Neuronal stem cell (in vitro differentiated cells): ENCODE data around the gene AGXT.

Source experiments
- DNase-seq: peaks from one replicate; pipeline ENCODE4 v3.0.0-alpha.2; 2013; ENCODE audit warnings: low spot score
- H2AFZ ChIP-seq: one replicate; pipeline ENCODE4 v1.6.1; 2013; ENCODE audit warnings: mild to moderate bottlenecking, low read length, inconsistent platforms
- H2AK5ac ChIP-seq: 2 replicates; pipeline ENCODE4 v1.6.1; 2013; ENCODE audit warnings: low read depth, mild to moderate bottlenecking, inconsistent platforms, low read length, moderate library complexity, mixed read lengths
- H2BK120ac ChIP-seq: 2 replicates; pipeline ENCODE4 v1.6.1; 2013; ENCODE audit warnings: low read depth, mild to moderate bottlenecking, inconsistent platforms, low read length, moderate library complexity, mixed read lengths
- H2BK12ac ChIP-seq: one replicate; pipeline ENCODE4 v1.6.1; 2013; ENCODE audit warnings: low read length, inconsistent platforms
- H2BK15ac ChIP-seq: 2 replicates; pipeline ENCODE4 v1.6.1; 2013; ENCODE audit warnings: mild to moderate bottlenecking, low read length, inconsistent platforms, mixed read lengths
- H2BK5ac ChIP-seq: one replicate; pipeline ENCODE4 v1.6.1; 2013; ENCODE audit warnings: inconsistent platforms, mild to moderate bottlenecking, low read length, moderate library complexity
- H3K14ac ChIP-seq: one replicate; pipeline ENCODE4 v1.6.1; 2013; ENCODE audit warnings: low read length, inconsistent platforms
- H3K18ac ChIP-seq: 2 replicates; pipeline ENCODE4 v1.6.1; 2013; ENCODE audit warnings: low read length, inconsistent platforms
- H3K23ac ChIP-seq: 2 replicates; pipeline ENCODE4 v1.6.1; 2013; ENCODE audit warnings: low read depth, mild to moderate bottlenecking, mixed read lengths, low read length, inconsistent platforms; ENCODE audit not compliant: poor library complexity
- H3K27ac ChIP-seq: replicated peaks from 3 replicates; pipeline ENCODE4 v1.5.1; 2013; ENCODE audit warnings: low read length, inconsistent platforms
- H3K27me3 ChIP-seq, 3 experiments: 2 replicates each; pipeline ENCODE4 v1.6.1; 2013; ENCODE audit warnings: low read length in 3 of 3, mild to moderate bottlenecking in 2 of 3, inconsistent platforms in 1 of 3, low read depth in 1 of 3, mixed read lengths in 1 of 3, moderate library complexity in 1 of 3; ENCODE audit not compliant: control insufficient read depth in 3 of 3, insufficient read depth in 3 of 3
- H3K36me3 ChIP-seq, 2 donors: replicated peaks in 1 of 2; 2 replicates each; pipeline ENCODE4 v1.6.1; 2013; ENCODE audit warnings: low read length in 2 of 2; ENCODE audit not compliant: control insufficient read depth in 2 of 2, insufficient read depth in 2 of 2
- H3K4ac ChIP-seq: 2 replicates; pipeline ENCODE4 v1.6.1; 2013; ENCODE audit warnings: inconsistent platforms, mild to moderate bottlenecking, low read length, moderate library complexity
- H3K4me1 ChIP-seq, 2 donors: 1 replicate in 1 of 2; 2 replicates in 1 of 2; pipeline ENCODE4 v1.6.1; 2013; ENCODE audit warnings: low read length in 2 of 2, low read depth in 1 of 2; ENCODE audit not compliant: control insufficient read depth in 2 of 2, insufficient read depth in 1 of 2
- H3K4me2 ChIP-seq: one replicate; pipeline ENCODE4 v1.6.1; 2013; ENCODE audit warnings: mild to moderate bottlenecking, low read length, inconsistent platforms; ENCODE audit not compliant: insufficient read depth, poor library complexity, severe bottlenecking
- H3K4me3 ChIP-seq, 2 donors: 2 replicates each; pipeline ENCODE4 v1.5.1; 2013; ENCODE audit warnings: low read length in 2 of 2, mild to moderate bottlenecking in 2 of 2, inconsistent platforms in 1 of 2, moderate library complexity in 1 of 2
- H3K79me1 ChIP-seq: one replicate; pipeline ENCODE4 v1.6.1; 2013; ENCODE audit warnings: low read depth, mild to moderate bottlenecking, inconsistent platforms, low read length, moderate library complexity
- H3K9ac ChIP-seq: one replicate; pipeline ENCODE4 v1.6.1; 2013; ENCODE audit warnings: mild to moderate bottlenecking, low read depth, low read length, inconsistent platforms; ENCODE audit not compliant: poor library complexity
- H3K9me3 ChIP-seq, 2 donors: replicated peaks in 1 of 2; 2 replicates each; pipeline versions ENCODE3 to v1.6.1; 2013; ENCODE audit warnings: low read length in 2 of 2, mild to moderate bottlenecking in 2 of 2, inconsistent platforms in 1 of 2, low read depth in 1 of 2, mixed read lengths in 1 of 2, moderate library complexity in 1 of 2; ENCODE audit not compliant: control insufficient read depth in 2 of 2, insufficient read depth in 1 of 2
- H4K8ac ChIP-seq: one replicate; pipeline ENCODE4 v1.6.1; 2013; ENCODE audit warnings: low read depth, mild to moderate bottlenecking, inconsistent platforms, low read length, moderate library complexity
- H4K91ac ChIP-seq: one replicate; pipeline ENCODE4 v1.6.1; 2013; ENCODE audit warnings: low read length, low read depth, mild to moderate bottlenecking, inconsistent platforms; ENCODE audit not compliant: poor library complexity
- WGBS, 2 donors: extraction: QIAGEN DNeasy Blood & Tissue Kit; methylation state at CpG; one replicate each; pipeline ENCODE4 v1.1.7; 2013; ENCODE audit warnings: missing lambda C conversion rate in 2 of 2, mixed read lengths in 1 of 2; ENCODE audit not compliant: insufficient read length in 2 of 2, insufficient replicate concordance in 1 of 2; ENCODE audit errors: extremely low coverage in 2 of 2; 5-methylcytosine and 5-hydroxymethylcytosine counted together

The AGXT gene

DNA sequence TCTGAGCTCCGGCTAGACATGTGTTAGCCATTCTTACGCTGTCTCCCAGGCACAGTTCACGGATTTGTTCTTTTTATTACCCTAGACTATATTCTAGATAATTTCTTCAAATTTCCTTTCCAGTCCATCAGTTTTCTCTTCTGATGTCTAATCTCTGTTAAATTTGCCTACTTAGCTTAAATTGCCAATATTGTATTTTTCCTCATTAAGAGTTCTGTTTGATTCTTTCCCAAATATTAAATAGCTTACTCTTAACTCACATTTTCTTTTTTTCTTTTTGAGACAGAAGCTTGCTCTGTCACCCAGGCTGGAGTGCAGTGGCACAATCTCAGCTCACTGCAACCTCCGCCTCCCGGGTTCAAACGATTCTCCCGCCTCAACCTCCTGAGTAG is 58.8 kb downstream of the AGXT start:
- Histone ChIP-seq H3K9me3 (no peaks in the 10 kb centered on the region), H3K27ac (no peak overlapping the region), H3K27me3 (peaks cover 0 to 45% (median 0%) of the 10 kb centered on the region in 3 experiments), H2BK12ac (no peak overlapping the region), H3K4me3 (no peak overlapping the region), H4K91ac (no peak overlapping the region), H3K4me1 (peaks cover 0 to 2% of the 10 kb centered on the region in 2 donors), H3K14ac (no peak overlapping the region), H2BK5ac (no peak overlapping the region), H3K4ac (no peak overlapping the region), H3K23ac (no peak overlapping the region), H3K9ac (no peak overlapping the region), H2AK5ac (no peak overlapping the region), H3K36me3 (no peaks in the 10 kb centered on the region), H2BK120ac (no peak overlapping the region), H4K8ac (no peak overlapping the region), H3K18ac (no peak overlapping the region), H3K4me2 (no peak overlapping the region), H2BK15ac (no peak overlapping the region), H2AFZ (no peak overlapping the region), H3K79me1 (peaks cover 2% of the 10 kb centered on the region)
- DNase-seq = no peak
- WGBS, 2 donors = no CpG with 5 or more reads among the region's 7 CpGs

DNA sequence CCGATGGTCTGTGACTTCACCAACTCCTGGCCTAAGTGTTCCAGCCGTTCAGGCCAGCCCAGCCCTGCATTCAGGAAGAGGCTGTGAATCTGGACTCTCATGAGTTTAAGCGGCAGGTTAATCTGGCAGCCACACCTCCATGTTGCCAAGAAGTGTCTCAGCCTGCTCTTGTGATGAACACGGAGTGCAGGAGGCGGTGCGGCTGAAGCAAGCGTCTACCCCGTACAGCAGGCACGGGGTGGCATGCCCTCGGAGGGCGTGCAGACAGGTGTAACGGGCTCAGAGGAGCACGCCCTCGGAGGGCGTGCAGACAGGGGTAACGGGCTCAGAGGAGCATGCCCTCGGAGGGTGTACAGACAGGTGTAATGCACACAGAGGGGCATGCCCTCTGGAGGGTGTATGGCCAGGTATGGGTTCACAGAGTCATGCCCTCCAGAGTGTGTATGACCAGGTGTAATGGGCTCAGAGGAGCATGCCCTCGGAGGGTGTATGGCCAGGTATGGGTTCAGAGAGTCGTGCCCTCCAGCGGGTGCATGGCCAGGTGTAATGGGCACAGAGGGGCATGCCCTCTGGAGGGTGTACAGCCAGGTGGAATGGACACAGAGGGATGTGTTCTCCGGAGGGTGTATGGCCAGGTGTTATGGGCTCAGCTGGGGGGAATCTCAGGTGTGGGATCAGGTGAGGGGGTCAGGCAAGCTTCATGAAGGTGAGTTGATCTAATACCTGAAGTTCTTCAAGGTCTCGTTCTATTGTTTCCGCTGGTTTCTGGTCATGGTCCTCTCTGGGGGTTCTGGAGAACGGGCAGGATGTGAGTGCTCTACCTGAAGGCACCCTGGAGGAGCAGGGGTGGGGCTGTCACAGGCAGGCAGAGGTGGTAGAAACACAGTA is 60.1 kb downstream of the AGXT start:
- no peak overlapping the region for H3K4ac ChIP-seq
- no peak overlapping the region for H3K9ac ChIP-seq
- no peak overlapping the region for H3K4me2 ChIP-seq
- no peak overlapping the region for H4K8ac ChIP-seq
- H2BK5ac ChIP-seq = no peak overlapping the region
- no peaks in the 10 kb centered on the region for H3K36me3 ChIP-seq
- peaks cover 2% of the 10 kb centered on the region for H3K79me1 ChIP-seq
- H3K14ac ChIP-seq = peak overlapping the region; percentile 82
- H3K4me3 ChIP-seq = no peak overlapping the region
- no peak overlapping the region for H2BK120ac ChIP-seq
- peak overlapping the region; percentile 76 for H3K18ac ChIP-seq
- peaks cover 0 to 55% (median 0%) of the 10 kb centered on the region in 3 experiments for H3K27me3 ChIP-seq
- H3K4me1 ChIP-seq = no peaks in the 10 kb centered on the region
- H3K9me3 ChIP-seq = no peaks in the 10 kb centered on the region
- no peak overlapping the region for H2AFZ ChIP-seq
- H3K27ac ChIP-seq = no peak overlapping the region
- H2BK12ac ChIP-seq = peak overlapping the region; percentile 46
- H3K23ac ChIP-seq = no peak overlapping the region
- no CpG with 5 or more reads among the region's 24 CpGs for WGBS, 2 donors
- peak overlapping the region; percentile 57 for H2AK5ac ChIP-seq
- H4K91ac ChIP-seq = no peak overlapping the region
- no peak for DNase-seq
- no peak overlapping the region for H2BK15ac ChIP-seq

DNA sequence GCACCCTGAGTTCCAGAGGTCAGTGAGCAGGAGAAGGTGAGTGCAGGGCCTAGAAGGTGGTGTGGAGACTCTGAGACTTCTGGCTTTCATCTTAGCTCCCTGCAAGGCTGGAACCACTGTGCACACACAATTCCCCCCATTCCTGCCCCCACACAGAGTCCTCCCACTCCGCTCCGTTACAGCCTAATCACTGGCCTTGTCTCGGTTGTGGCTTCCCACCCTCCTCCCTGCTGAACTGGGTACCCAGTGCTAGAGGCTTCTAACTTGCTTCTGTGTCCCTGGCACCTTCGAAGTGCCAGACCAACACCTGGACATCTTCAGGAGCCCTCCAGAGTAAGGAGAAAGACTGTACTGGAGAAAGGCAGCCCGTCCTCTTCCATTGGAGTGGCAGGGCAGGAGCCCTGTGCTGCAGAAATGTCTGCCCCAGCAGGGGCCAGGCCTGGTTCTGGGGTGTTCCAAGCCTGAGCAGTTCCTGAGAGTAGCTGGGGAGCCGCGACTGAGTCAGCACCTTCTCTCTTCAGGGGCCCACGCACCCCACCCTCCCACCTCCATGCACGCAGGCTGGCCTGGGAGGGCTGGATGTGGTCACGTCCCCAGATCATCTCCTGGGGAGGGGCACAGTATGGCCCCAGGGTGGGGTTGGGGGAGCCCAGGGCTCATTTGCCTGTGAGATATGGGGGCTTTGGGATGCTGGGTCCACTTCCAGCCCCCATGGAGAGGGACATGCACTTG is 60.9 kb downstream of the AGXT start:
- H3K36me3 ChIP-seq = no peaks in the 10 kb centered on the region
- no peak overlapping the region for H3K9ac ChIP-seq
- no peak overlapping the region for H3K4me3 ChIP-seq
- H3K18ac ChIP-seq = peak overlapping the region; percentile 76
- H2BK120ac ChIP-seq = no peak overlapping the region
- H3K14ac ChIP-seq = peak overlapping the region; percentile 82
- H3K4ac ChIP-seq = no peak overlapping the region
- H4K91ac ChIP-seq = no peak overlapping the region
- no peak overlapping the region for H2BK5ac ChIP-seq
- no peaks in the 10 kb centered on the region for H3K9me3 ChIP-seq
- H3K4me1 ChIP-seq = no peaks in the 10 kb centered on the region
- H4K8ac ChIP-seq = no peak overlapping the region
- no peak overlapping the region for H3K4me2 ChIP-seq
- H2AFZ ChIP-seq = no peak overlapping the region
- H2BK15ac ChIP-seq = no peak overlapping the region
- peak overlapping the region; percentile 63 for H2AK5ac ChIP-seq
- no peak overlapping the region for H3K23ac ChIP-seq
- no peak for DNase-seq
- H2BK12ac ChIP-seq = no peak overlapping the region
- H3K79me1 ChIP-seq = peaks cover 2% of the 10 kb centered on the region
- peaks cover 0 to 59% (median 0%) of the 10 kb centered on the region in 3 experiments for H3K27me3 ChIP-seq
- no CpG with 5 or more reads among the region's 10 CpGs for WGBS, 2 donors
- no peak overlapping the region for H3K27ac ChIP-seq
